Tibial nerve (tissue), 4 donors: ENCODE data around the gene PREB.

Experiments
- EP300 ChIP-seq, 2 donors: sonication (generic); formaldehyde crosslinking; IDR thresholded peaks; one replicate each; pipeline ENCODE4 v1.6.1; 2017; ENCODE audit warnings: antibody characterized with exemption in 2 of 2, mild to moderate bottlenecking in 1 of 2
- TF ChIP-seq, protein P1 (sequence below), 5 experiments: fragments of 200-600 bp in 3 of 5; fragments of 450-650 bp in 2 of 5; sonication (generic) in 3 of 5; IDR thresholded peaks; one replicate each; pipeline ENCODE4 v1.5.1; 2016 to 2019; ENCODE audit warnings: antibody characterized with exemption in 5 of 5, mild to moderate bottlenecking in 3 of 5, moderate library complexity in 2 of 5

DNA sequence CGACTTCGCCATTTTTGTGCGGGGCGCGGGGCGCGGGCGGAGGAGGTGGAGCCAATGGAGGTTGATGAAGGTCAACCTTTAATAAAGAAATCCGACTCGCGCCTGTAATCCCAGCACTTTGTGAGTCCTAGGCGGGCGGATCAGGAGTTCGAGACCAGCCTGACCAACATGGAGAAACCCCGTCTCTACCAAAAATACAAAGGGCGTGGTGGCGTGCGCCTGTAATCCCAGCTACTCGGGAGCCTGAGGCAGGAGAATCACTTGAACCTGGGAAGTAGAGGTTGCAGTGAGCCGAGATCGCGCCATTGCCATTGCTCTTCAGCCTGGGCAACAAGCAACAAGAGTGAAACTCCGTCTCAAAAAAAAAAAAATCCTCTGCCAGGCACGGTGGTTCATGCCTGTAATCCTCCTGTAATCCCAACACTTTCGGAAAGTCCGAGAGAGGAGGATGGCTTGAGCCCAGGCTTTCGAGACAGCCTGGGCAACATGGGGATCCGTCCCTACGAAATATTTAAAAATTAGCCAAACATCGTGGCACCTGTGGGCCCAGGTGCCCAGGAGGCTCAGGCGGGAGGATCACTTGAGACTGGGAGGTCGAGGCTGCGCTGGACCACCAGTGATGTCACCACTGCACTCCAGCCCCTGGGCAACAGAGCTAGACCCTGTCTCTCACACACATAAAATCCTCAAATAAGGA lies 493 bp upstream of the PREB start:
- TF ChIP-seq, protein P1, sequence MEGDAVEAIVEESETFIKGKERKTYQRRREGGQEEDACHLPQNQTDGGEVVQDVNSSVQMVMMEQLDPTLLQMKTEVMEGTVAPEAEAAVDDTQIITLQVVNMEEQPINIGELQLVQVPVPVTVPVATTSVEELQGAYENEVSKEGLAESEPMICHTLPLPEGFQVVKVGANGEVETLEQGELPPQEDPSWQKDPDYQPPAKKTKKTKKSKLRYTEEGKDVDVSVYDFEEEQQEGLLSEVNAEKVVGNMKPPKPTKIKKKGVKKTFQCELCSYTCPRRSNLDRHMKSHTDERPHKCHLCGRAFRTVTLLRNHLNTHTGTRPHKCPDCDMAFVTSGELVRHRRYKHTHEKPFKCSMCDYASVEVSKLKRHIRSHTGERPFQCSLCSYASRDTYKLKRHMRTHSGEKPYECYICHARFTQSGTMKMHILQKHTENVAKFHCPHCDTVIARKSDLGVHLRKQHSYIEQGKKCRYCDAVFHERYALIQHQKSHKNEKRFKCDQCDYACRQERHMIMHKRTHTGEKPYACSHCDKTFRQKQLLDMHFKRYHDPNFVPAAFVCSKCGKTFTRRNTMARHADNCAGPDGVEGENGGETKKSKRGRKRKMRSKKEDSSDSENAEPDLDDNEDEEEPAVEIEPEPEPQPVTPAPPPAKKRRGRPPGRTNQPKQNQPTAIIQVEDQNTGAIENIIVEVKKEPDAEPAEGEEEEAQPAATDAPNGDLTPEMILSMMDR (IDR thresholded peaks at IDR 0.05), result no peak
- TF ChIP-seq EP300 (IDR thresholded peaks at IDR 0.05), result no peak
